Endothelial cell of umbilical vein (primary cell): Measurements from ENCODE around the gene DNAJC16.

Source experiments
- CTCF ChIP-seq, 2 donors: IDR thresholded peaks; 1 replicate in 1 of 2; 2 replicates in 1 of 2; pipeline ENCODE4 v1.5.1; 2011; ENCODE audit warnings: low read length in 2 of 2, mild to moderate bottlenecking in 2 of 2, moderate library complexity in 2 of 2, control low read depth in 1 of 2, inconsistent platforms in 1 of 2, low read depth in 1 of 2; ENCODE audit not compliant: insufficient read depth in 1 of 2; ENCODE audit errors: extremely low read depth in 1 of 2
- EZH2 ChIP-seq: IDR thresholded peaks from 2 replicates; pipeline ENCODE4 v1.6.1; 2012; ENCODE audit warnings: borderline replicate concordance, low read depth, mild to moderate bottlenecking, moderate library complexity, low read length, inconsistent platforms; ENCODE audit not compliant: severe bottlenecking
- FOS ChIP-seq: IDR thresholded peaks from 2 replicates; pipeline ENCODE4 v1.6.1; 2011; ENCODE audit warnings: mild to moderate bottlenecking, low read length, moderate library complexity, borderline replicate concordance; ENCODE audit not compliant: insufficient read depth
- GATA2 ChIP-seq: IDR thresholded peaks from 2 replicates; pipeline ENCODE4 v1.7.0; 2011; ENCODE audit warnings: low read depth, mild to moderate bottlenecking, moderate library complexity, mixed read lengths, low read length; ENCODE audit not compliant: insufficient read length, insufficient read depth
- JUN ChIP-seq: IDR thresholded peaks from 2 replicates; pipeline ENCODE4 v1.6.1; 2011; ENCODE audit warnings: borderline replicate concordance, low read depth; ENCODE audit not compliant: insufficient read length, insufficient read depth
- MYC ChIP-seq: IDR thresholded peaks from one replicate; pipeline ENCODE4 v1.6.1; 2011; ENCODE audit warnings: mild to moderate bottlenecking, low read depth, low read length
- POLR2A ChIP-seq: IDR thresholded peaks from 2 replicates; pipeline ENCODE4 v1.6.1; 2012; ENCODE audit warnings: low read depth, mild to moderate bottlenecking, control low read depth, low read length
- POLR2AphosphoS5 ChIP-seq: IDR thresholded peaks from 2 replicates; pipeline ENCODE4 v1.6.1; 2012; ENCODE audit warnings: low read depth, mild to moderate bottlenecking, control low read depth, low read length, moderate library complexity; ENCODE audit not compliant: insufficient read depth
- TF ChIP-seq, protein P1 (sequence below): IDR thresholded peaks from 2 replicates; pipeline ENCODE4 v1.6.1; 2011; ENCODE audit not compliant: insufficient read depth, insufficient read length

GRCh38 chr1:15526021-15526489 is 593 bp upstream of the DNAJC16 start:
- TF ChIP-seq CTCF (IDR thresholded peaks at IDR 0.05; ENCODE audit: extremely low read depth in 1 of 2, insufficient read depth in 1 of 2, low read depth in 1 of 2, low read length in 2 of 2) (no peak), POLR2A (no peak), EZH2 (no peak), POLR2AphosphoS5 (no peak), JUN (no peak), MYC (no peak), GATA2 (no peak), FOS (no peak)
- TF ChIP-seq, protein P1, sequence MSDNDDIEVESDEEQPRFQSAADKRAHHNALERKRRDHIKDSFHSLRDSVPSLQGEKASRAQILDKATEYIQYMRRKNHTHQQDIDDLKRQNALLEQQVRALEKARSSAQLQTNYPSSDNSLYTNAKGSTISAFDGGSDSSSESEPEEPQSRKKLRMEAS, result no peak
